Measurements from ENCODE around the gene DTD1.

DTD1 gene

DNA sequence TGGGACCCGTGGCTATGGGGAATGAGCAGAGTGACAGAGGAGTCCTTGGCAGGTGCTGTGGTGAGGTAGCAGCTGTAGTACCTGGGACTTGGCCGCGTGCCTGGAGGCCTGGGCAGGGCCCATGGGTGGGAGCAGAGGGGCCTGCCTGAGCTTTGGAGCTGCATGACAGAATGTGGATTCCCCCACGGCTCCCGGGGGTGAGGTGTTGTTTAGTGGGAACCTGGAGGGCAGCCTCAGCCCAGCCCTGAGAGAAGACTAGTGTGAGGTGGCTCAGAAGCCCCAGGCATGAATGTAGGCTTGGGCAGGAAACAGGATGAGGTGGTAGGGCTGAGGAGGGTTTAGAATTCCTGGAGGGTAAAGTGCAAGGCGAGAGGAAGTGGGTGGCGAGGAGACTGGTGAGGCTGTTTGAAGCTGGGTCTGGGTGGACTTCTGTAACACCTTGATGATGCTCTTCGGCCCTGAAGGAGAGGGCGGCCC, 139.2 kb downstream of the DTD1 start:
- H3K36me3 ChIP-seq (ENCODE audit: insufficient read depth, low read length): no peaks in the 10 kb centered on the region
- no peaks in the 10 kb centered on the region for H3K4me1 ChIP-seq (ENCODE audit: insufficient read depth, low read length, poor library complexity, severe bottlenecking)
- H3K9ac ChIP-seq (ENCODE audit: low read depth, low read length, poor library complexity, severe bottlenecking): no peak overlapping the region
- H3K4me3 ChIP-seq (ENCODE audit: low read length, poor library complexity, severe bottlenecking): no peak overlapping the region
- no peak overlapping the region for H2AFZ ChIP-seq (ENCODE audit: low read length)
- H3K4me2 ChIP-seq (ENCODE audit: low read depth, low read length, poor library complexity, severe bottlenecking): no peak overlapping the region
- H3K27me3 ChIP-seq (ENCODE audit: insufficient read depth, low read length, poor library complexity, severe bottlenecking): no peaks in the 10 kb centered on the region
- no peaks in the 10 kb centered on the region for H4K20me1 ChIP-seq (ENCODE audit: insufficient read depth, low read length, poor library complexity, severe bottlenecking)
- H3K9me2 ChIP-seq (replicated peaks; ENCODE audit: low read depth, low read length): no peaks in the 10 kb centered on the region
- H3F3A ChIP-seq (ENCODE audit: low read depth): no peaks in the 10 kb centered on the region
- H3K79me2 ChIP-seq (ENCODE audit: insufficient read depth, low read length): no peaks in the 10 kb centered on the region
- H3K9me3 ChIP-seq (ENCODE audit: insufficient read depth, low read depth, low read length): no peaks in the 10 kb centered on the region
- no peak for TF ChIP-seq EZH2phosphoT487 (IDR thresholded peaks at IDR 0.05; ENCODE audit: borderline replicate concordance)
- TF ChIP-seq, protein P1, sequence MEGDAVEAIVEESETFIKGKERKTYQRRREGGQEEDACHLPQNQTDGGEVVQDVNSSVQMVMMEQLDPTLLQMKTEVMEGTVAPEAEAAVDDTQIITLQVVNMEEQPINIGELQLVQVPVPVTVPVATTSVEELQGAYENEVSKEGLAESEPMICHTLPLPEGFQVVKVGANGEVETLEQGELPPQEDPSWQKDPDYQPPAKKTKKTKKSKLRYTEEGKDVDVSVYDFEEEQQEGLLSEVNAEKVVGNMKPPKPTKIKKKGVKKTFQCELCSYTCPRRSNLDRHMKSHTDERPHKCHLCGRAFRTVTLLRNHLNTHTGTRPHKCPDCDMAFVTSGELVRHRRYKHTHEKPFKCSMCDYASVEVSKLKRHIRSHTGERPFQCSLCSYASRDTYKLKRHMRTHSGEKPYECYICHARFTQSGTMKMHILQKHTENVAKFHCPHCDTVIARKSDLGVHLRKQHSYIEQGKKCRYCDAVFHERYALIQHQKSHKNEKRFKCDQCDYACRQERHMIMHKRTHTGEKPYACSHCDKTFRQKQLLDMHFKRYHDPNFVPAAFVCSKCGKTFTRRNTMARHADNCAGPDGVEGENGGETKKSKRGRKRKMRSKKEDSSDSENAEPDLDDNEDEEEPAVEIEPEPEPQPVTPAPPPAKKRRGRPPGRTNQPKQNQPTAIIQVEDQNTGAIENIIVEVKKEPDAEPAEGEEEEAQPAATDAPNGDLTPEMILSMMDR (conservative IDR thresholded peaks at IDR 0.05; ENCODE audit: low read length): no peak

DNA sequence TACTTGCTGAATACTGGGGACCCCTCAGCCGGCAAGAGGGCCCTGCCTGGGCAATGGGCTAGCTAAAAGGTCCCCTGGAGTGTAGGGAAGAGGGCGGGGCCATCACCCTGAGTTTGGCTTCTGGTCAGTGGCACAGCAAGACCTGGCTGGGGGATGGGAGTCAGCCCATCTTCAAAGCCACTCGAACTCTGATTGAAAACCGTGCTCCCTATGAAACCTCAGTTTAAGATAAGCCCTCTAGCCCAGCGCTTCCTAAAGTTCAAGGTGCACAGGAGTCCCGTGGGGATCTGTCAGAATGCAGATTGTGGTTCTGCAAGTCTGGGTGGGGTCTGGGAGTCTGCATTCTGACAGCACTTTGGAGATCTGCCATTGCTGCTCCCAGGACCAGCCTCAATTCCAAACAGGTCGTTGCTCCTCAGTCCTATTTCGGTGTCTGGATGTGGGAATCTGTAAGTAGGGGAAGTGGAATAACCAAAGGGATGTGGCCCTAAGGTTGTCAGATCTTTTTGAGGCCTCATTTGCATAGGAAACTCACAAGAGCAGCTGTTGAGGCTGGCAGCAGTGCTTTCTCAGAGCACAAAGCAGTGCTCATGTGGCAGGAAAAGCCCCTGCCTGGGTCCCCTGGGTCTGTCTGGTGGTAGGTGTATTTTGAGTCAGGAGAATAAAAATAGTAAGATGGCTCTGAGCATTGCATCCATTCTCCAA, 140.5 kb downstream of the DTD1 start:
- H2AFZ ChIP-seq (ENCODE audit: low read length): no peak overlapping the region
- H3K36me3 ChIP-seq (ENCODE audit: insufficient read depth, low read length): no peaks in the 10 kb centered on the region
- no peak overlapping the region for H3K4me3 ChIP-seq (ENCODE audit: low read length, poor library complexity, severe bottlenecking)
- no peaks in the 10 kb centered on the region for H3K9me3 ChIP-seq (ENCODE audit: insufficient read depth, low read depth, low read length)
- no peak overlapping the region for H3K9ac ChIP-seq (ENCODE audit: low read depth, low read length, poor library complexity, severe bottlenecking)
- no peak overlapping the region for H3K4me2 ChIP-seq (ENCODE audit: low read depth, low read length, poor library complexity, severe bottlenecking)
- no peaks in the 10 kb centered on the region for H3K9me2 ChIP-seq (replicated peaks; ENCODE audit: low read depth, low read length)
- H3F3A ChIP-seq (ENCODE audit: low read depth): no peaks in the 10 kb centered on the region
- no peaks in the 10 kb centered on the region for H3K4me1 ChIP-seq (ENCODE audit: insufficient read depth, low read length, poor library complexity, severe bottlenecking)
- no peaks in the 10 kb centered on the region for H3K79me2 ChIP-seq (ENCODE audit: insufficient read depth, low read length)
- TF ChIP-seq, protein P1 (conservative IDR thresholded peaks at IDR 0.05; ENCODE audit: low read length): no peak
- TF ChIP-seq EZH2phosphoT487 (IDR thresholded peaks at IDR 0.05; ENCODE audit: borderline replicate concordance): no peak
- H4K20me1 ChIP-seq (ENCODE audit: insufficient read depth, low read length, poor library complexity, severe bottlenecking): no peaks in the 10 kb centered on the region
- H3K27me3 ChIP-seq (ENCODE audit: insufficient read depth, low read length, poor library complexity, severe bottlenecking): no peaks in the 10 kb centered on the region

DNA sequence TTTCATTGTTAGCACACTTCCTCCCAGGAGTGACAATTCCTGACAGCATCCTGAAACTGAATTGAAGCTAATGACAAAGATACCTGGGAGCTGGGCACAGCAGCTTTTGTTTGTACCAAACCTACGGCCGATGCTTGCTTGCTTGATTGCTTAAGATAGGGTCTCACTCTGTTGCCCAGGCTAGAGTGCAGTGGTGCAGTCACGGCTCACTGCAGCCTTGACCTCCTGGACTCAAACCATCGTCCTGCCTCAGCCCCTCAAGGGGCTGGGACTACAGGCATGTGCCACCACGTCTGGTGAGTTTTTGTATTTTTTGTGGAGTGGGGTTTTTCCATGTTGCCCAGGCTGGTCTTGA, 141.0 kb downstream of the DTD1 start:
- no peaks in the 10 kb centered on the region for H3K9me2 ChIP-seq (replicated peaks; ENCODE audit: low read depth, low read length)
- H3K9ac ChIP-seq (ENCODE audit: low read depth, low read length, poor library complexity, severe bottlenecking): no peak overlapping the region
- TF ChIP-seq, protein P1 (conservative IDR thresholded peaks at IDR 0.05; ENCODE audit: low read length): no peak
- no peak for TF ChIP-seq EZH2phosphoT487 (IDR thresholded peaks at IDR 0.05; ENCODE audit: borderline replicate concordance)
- H3F3A ChIP-seq (ENCODE audit: low read depth): no peaks in the 10 kb centered on the region
- H3K4me3 ChIP-seq (ENCODE audit: low read length, poor library complexity, severe bottlenecking): no peak overlapping the region
- H3K36me3 ChIP-seq (ENCODE audit: insufficient read depth, low read length): no peaks in the 10 kb centered on the region
- no peak overlapping the region for H3K4me2 ChIP-seq (ENCODE audit: low read depth, low read length, poor library complexity, severe bottlenecking)
- no peaks in the 10 kb centered on the region for H3K27me3 ChIP-seq (ENCODE audit: insufficient read depth, low read length, poor library complexity, severe bottlenecking)
- H3K79me2 ChIP-seq (ENCODE audit: insufficient read depth, low read length): no peaks in the 10 kb centered on the region
- no peak overlapping the region for H2AFZ ChIP-seq (ENCODE audit: low read length)
- no peaks in the 10 kb centered on the region for H3K9me3 ChIP-seq (ENCODE audit: insufficient read depth, low read depth, low read length)
- no peaks in the 10 kb centered on the region for H4K20me1 ChIP-seq (ENCODE audit: insufficient read depth, low read length, poor library complexity, severe bottlenecking)
- no peaks in the 10 kb centered on the region for H3K4me1 ChIP-seq (ENCODE audit: insufficient read depth, low read length, poor library complexity, severe bottlenecking)

Data from Loucy (cell line).